Activated naive CD4-positive, alpha-beta T cell treated with anti-CD3 and anti-CD28 coated beads for 36 hours (primary cell): ENCODE data around the gene CERS1. TPM values are rescaled to one million over a fixed set of nuclear protein-coding genes. Genes with fewer than 3 reads are reported as not detected.
A peak's percentile ranks its signal among the peaks of the same experiment; 100 is the strongest.

Experiments used
- CTCF ChIA-PET: fragments of 350-600 bp; sonication (Branson Sonifier 250); formaldehyde crosslinking; loops from one replicate; lab custom pipeline; 2021; ENCODE audit warnings: antibody characterized with exemption; lab: Charles Lee
- DNase-seq: peaks from one replicate; pipeline ENCODE4 v3.0.0-alpha.2; 2020
- H3K27ac Mint-ChIP-seq: one replicate; pipeline ENCODE4 v1.8.0; 2021; ENCODE audit warnings: mild to moderate bottlenecking, mixed read lengths
- H3K27me3 Mint-ChIP-seq: one replicate; pipeline ENCODE4 v1.8.0; 2021; ENCODE audit warnings: low read depth, mixed read lengths
- H3K36me3 Mint-ChIP-seq: one replicate; pipeline ENCODE4 v1.8.0; 2021; ENCODE audit warnings: low read depth, mixed read lengths
- H3K4me1 Mint-ChIP-seq: one replicate; pipeline ENCODE4 v1.8.0; 2021; ENCODE audit warnings: low read depth, mixed read lengths
- H3K4me3 Mint-ChIP-seq: one replicate; pipeline ENCODE4 v1.8.0; 2021; ENCODE audit warnings: mild to moderate bottlenecking, moderate library complexity, mixed read lengths
- H3K9me3 Mint-ChIP-seq: one replicate; pipeline ENCODE4 v1.8.0; 2021; ENCODE audit warnings: mixed read lengths
- intact Hi-C: fragments of 100-400 bp; cut with micrococcal nuclease; formaldehyde crosslinking; loops from one replicate; pipeline ENCODE4 v1.15.1; 2023
- total RNA-seq, 2 experiments: library from RNA; stranded (reverse); gene quantifications; one replicate each; pipeline ENCODE4 v1.2.3, GENCODE V29; 2021

The CERS1 gene
- total RNA-seq, 2 experiments from 2014 or later, result not detected

DNA sequence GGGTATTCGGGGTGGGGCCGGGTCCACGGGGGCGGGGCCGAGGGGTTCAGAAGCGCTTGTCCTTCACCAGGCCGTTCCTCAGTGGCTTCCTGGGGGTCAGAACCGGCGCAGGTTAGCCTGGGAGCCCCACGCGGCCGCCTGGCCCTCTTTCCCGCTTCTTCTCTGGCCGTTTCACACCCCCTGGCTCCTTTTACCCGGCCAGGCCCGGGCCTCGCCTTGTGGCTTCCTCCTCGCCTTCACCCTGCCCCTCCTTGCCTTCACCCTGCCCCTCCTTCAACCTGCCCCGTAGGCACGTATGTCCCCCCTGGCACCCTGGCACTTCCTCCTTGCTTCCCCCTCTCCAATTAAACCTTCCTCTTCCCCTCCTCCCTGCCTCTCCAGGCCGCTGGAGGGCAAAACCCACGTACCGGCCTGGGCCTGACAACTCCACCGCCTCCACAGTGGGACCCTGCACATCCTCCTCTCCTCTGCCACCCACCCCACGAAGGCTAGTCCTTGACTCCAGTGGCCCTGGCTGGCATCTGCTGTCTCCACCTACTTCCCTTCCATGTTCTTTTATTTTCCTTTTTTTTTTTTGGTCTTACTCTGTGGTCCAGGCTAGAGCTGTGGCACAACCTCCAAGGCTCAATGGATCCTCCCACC, 25.3 kb downstream of the CERS1 start:
- CTCF ChIA-PET, result interaction anchor here (0.7 kb wide), 1 partner anchor 186 kb away, joined by 4 read pairs; no protein-coding TSS in a partner anchor
- intact Hi-C loops, result no loop called here
- Mint-ChIP-seq H3K27ac (no peak overlapping the region), H3K27me3 (peaks cover 3% of the 10 kb centered on the region), H3K4me1 (peaks cover 5% of the 10 kb centered on the region), H3K4me3 (no peak overlapping the region), H3K36me3 (peaks cover 8% of the 10 kb centered on the region), H3K9me3 (no peaks in the 10 kb centered on the region)
- no peak for DNase-seq

DNA sequence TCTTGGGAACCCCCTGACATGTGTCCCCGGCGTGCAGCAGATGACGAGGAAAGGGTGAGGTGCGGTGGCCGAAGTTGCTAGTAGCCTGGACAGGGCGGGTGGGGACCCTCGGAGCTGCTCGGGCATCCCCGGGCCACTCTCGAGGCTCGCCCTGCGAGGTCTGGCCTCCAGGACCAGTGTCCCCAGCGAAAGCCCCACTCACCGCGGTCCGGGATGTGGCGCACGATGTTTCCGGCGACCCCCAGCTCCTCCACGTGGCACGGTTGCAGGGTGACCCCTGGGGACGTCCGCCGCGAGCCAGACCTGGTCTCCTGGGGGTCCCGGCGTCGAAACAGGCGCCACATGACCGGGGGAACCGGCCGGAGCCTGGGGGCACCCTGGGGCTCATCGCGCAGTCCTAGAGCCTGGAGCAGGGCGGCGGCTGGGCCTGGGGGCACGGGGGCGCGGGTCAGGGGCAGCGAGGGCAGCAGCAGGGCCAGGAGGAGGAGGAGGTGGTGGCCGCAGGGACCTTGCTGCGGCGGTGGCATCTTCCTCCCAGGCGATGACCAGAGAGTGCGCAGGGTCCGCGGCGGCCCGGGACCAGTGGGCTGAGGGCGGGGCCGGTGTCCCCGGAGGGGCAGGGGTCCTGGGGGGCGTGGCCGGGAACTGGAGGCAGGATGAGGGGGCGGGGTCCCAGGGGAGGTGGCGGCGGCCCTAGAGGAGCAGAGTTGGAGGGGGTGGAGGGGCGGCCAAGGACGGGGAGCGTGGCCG, 26.0 kb downstream of the CERS1 start:
- H3K4me3 Mint-ChIP-seq, result no peak overlapping the region
- H3K27me3 Mint-ChIP-seq, result peaks cover 3% of the 10 kb centered on the region
- peaks cover 5% of the 10 kb centered on the region for H3K4me1 Mint-ChIP-seq
- no peak for DNase-seq
- CTCF ChIA-PET, result no interaction called here
- no peak overlapping the region for H3K27ac Mint-ChIP-seq
- no peaks in the 10 kb centered on the region for H3K9me3 Mint-ChIP-seq
- intact Hi-C loops, result no loop called here
- H3K36me3 Mint-ChIP-seq, result peaks cover 9% of the 10 kb centered on the region

DNA sequence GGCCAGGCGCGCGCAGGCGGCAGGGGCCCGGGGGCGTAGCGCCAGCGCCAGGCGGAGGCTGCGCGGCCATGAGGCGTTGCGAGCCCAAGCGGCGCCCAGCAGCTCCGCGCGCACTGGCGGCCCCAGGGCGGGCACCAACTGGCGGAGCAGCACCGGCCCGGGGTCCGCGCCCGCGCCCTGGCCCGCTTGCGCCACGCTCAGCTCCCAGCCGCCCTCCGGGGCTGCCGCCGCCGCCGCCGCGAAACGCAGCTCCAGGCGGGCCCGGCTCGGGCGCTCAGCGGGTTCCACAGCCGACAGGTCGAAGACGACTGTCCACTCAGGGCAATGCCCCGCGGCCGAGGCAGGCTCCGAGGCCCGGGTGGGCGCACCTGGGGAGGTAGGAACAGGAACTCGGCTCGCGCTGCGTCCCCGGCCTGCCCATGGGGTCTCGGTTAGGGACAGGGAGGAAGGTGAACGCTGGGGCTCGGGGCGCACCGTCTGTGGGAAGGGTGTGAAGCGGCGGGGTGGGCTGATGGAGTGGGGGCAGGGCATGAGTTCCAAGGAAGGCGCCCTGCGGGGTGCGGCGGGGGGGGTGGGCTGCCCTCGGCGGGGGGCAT, 26.8 kb downstream of the CERS1 start:
- CTCF ChIA-PET, result no interaction called here
- no peaks in the 10 kb centered on the region for H3K9me3 Mint-ChIP-seq
- intact Hi-C loops, result no loop called here
- H3K27ac Mint-ChIP-seq, result no peak overlapping the region
- H3K36me3 Mint-ChIP-seq, result peaks cover 14% of the 10 kb centered on the region
- no peak for DNase-seq
- peaks cover 5% of the 10 kb centered on the region for H3K4me1 Mint-ChIP-seq
- H3K4me3 Mint-ChIP-seq, result no peak overlapping the region
- peaks cover 3% of the 10 kb centered on the region for H3K27me3 Mint-ChIP-seq

DNA sequence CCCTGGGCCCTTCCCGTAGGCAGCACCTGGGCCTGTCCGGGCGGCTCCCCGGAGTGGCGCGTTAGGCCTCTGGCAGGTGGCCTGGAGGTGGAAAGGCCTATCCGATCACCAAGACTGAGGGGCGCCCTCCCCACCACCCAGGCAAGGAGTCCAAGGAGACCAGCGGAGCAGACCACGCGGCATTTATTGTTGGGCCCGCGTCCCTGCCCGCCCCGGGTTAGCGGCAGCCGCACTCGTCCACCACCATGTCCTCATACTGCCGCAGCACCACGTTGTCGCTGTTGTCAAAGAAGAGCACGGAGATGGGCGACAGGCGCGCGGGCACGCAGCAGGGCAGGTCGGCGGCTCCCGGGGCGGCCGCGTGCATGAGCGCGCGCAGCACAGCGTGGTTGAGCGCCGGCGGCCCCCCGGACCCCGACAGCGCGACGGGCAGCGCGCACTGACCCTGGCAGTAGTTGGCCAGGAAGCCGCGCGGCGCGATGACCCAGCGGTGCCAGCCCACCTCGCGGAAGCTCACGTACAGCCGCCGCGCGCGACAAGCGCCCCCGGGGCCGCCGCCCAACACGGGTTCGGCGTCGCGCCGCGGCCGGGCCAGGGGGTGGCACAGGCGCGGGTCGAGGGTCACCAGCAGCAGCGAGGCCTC, 27.5 kb downstream of the CERS1 start:
- H3K36me3 Mint-ChIP-seq, result peaks cover 19% of the 10 kb centered on the region
- no peaks in the 10 kb centered on the region for H3K9me3 Mint-ChIP-seq
- peaks cover 3% of the 10 kb centered on the region for H3K27me3 Mint-ChIP-seq
- CTCF ChIA-PET, result no interaction called here
- intact Hi-C loops, result no loop called here
- H3K4me3 Mint-ChIP-seq, result no peak overlapping the region
- H3K4me1 Mint-ChIP-seq, result peaks cover 5% of the 10 kb centered on the region
- H3K27ac Mint-ChIP-seq, result peak overlapping the region; percentile 36
- no peak for DNase-seq

DNA sequence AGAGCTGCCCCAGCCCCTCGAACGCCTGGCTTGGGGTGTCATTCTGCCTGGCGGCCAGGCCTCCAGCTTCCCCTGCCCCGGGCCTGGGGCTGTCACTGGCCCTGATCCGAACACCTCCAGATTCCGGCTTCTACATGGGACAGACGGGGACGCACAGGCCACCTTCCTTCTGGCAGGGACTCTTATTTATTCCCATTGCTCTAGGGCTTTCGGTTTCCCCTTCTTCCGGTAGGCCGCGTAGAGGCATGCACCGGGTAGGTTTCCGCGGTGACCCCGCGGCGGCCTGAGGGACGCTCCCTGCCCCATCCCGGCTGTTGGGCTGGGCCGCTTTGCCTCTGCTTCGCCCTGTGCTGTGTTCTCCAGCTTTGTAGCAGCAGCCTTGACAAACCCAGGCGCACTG, 28.2 kb downstream of the CERS1 start:
- DNase-seq, result no peak
- Mint-ChIP-seq H3K27me3 (peaks cover 3% of the 10 kb centered on the region), H3K27ac (no peak overlapping the region), H3K36me3 (peaks cover 21% of the 10 kb centered on the region), H3K4me3 (no peak overlapping the region), H3K4me1 (peaks cover 5% of the 10 kb centered on the region), H3K9me3 (no peaks in the 10 kb centered on the region)
- intact Hi-C loops, result no loop called here
- CTCF ChIA-PET, result interaction anchor here (1.0 to 1.5 kb wide), 3 partner anchors 19 to 36 kb away, joined by 3 read pairs; partner anchors contain the start of gene UPF1

DNA sequence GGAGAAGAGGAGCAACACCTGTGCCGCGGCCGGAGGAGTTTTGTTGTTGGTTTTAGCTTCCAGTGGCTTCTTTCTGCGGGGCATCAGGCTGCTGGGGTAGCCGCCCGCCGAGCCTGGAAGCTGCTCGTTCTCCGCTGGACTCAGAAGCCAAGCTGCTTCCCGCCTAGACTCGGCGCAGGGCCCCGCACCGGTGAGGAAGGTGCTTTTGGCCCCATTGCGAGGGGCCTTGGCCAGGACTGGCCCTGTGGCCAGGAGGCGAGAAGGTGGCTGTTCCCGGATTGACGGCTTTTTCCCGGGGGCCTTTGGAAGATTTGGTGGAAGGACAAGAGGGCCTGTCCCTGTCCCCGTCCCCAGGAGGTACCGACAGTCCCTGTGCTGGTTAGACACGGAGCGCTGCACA, 28.8 kb downstream of the CERS1 start:
- intact Hi-C loops, result no loop called here
- peaks cover 3% of the 10 kb centered on the region for H3K27me3 Mint-ChIP-seq
- H3K4me1 Mint-ChIP-seq, result peaks cover 5% of the 10 kb centered on the region
- peaks cover 25% of the 10 kb centered on the region for H3K36me3 Mint-ChIP-seq
- no peak overlapping the region for H3K27ac Mint-ChIP-seq
- no peak overlapping the region for H3K4me3 Mint-ChIP-seq
- CTCF ChIA-PET, result interaction anchor here (0.6 to 1.5 kb wide), 6 partner anchors 18 to 184 kb away, joined by 3 read pairs; partner anchors contain the start of gene UPF1
- no peaks in the 10 kb centered on the region for H3K9me3 Mint-ChIP-seq
- no peak for DNase-seq

DNA sequence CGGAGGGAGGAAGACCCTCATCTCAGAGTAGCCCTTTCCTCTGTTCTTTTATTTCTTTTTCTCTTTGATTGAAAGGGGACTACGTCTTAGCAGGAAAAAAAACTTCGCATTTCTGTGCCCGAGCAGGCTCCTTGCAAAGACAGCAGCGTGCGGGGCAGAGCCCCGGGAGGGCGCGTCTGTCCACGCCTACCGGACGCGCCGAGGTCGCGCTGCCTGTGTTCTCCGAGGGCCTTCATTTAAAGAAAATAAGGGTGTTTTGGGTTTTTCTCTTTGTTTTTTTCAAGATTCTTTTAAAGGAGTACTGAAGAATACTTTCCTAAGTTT, 29.2 kb downstream of the CERS1 start:
- intact Hi-C loops, result no loop called here
- Mint-ChIP-seq H3K36me3 (peaks cover 30% of the 10 kb centered on the region), H3K9me3 (no peaks in the 10 kb centered on the region), H3K27ac (no peak overlapping the region), H3K4me1 (peaks cover 5% of the 10 kb centered on the region), H3K27me3 (peaks cover 3% of the 10 kb centered on the region), H3K4me3 (no peak overlapping the region)
- DNase-seq, result no peak
- CTCF ChIA-PET, result interaction anchor here (0.6 to 1.5 kb wide), 8 partner anchors 16 to 184 kb away, joined by 3 to 4 read pairs (median 3); partner anchors contain the start of gene UPF1

DNA sequence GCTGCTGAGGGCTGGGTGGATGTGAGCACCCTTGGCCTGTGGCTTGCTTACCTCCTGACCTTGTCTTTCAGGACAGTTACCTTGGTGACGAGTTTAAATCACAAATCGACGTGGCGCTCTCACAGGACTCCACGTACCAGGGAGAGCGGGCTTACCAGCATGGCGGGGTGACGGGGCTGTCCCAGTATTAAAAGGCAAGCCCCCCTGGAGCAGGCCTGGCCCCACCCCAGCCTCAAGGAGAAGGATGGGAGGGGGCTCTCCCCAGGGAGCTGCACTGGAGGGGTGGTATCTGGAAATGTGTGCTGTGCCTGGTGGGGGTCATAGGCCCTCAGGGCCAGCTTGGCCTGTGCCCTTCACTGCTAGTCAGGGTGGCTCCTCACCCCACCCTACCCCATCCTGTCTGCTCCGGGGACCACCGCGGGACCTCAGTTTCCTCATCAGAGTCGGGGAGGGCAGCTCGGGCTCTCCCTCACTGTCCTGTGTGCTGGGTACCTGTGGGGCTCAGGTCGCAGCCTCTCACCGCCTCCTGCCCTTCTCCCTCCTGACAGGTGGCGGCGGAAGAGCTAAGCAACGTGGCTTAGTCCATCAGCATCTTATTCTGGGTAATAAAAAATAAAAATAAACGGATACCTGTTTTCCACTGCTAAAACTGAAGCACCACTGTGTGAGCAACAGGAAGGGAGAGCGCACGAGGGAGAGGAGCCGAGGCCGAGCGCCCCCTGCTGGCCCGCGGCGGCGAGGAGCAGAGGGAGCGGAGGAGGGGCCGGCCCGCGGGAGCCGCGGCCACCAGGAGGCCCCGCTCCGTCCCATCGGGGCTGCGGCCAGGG, 29.8 kb downstream of the CERS1 start:
- Mint-ChIP-seq H3K4me3 (no peak overlapping the region), H3K27me3 (peaks cover 3% of the 10 kb centered on the region), H3K9me3 (no peaks in the 10 kb centered on the region), H3K36me3 (peaks cover 33% of the 10 kb centered on the region), H3K27ac (no peak overlapping the region), H3K4me1 (peaks cover 5% of the 10 kb centered on the region)
- CTCF ChIA-PET, result interaction anchor here (1.0 to 1.5 kb wide), 6 partner anchors 16 to 418 kb away, joined by 3 to 4 read pairs (median 3); partner anchors contain the start of gene UPF1
- intact Hi-C loops, result no loop called here
- DNase-seq, result peak; percentile 66

DNA sequence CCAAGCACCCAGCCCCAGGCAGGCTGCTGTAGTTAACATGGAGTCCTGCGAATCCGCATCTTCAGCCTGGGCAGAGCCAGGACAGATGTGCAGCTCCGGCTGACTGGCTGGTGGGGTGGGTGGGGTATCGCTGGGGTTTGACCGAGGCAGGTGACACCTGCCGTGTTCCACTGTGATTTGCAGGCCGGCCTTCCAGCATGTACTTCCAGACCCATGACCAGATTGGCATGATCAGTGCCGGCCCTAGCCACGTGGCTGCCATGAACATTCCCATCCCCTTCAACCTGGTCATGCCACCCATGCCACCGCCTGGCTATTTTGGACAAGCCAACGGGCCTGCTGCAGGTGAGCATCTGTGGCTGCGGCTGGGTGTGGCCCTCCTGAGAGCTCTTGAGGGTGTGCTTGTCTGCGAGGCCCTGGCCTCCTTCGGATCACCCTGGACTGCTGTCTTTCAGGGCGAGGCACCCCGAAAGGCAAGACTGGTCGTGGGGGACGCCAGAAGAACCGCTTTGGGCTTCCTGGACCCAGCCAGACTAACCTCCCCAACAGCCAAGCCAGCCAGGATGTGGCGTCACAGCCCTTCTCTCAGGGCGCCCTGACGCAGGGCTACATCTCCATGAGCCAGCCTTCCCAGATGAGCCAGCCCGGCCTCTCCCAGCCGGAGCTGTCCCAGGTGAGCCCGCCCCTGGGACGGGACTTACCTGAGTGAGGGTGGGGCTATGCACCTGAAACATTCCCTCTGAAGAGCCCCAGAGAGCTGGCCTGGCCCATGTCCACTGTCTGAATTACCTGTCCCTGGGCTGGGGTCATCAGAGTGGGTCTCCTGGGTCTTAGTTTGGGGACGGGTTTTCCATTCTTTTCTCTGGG, 30.6 kb downstream of the CERS1 start:
- Mint-ChIP-seq H3K4me1 (peaks cover 2% of the 10 kb centered on the region), H3K27me3 (no peaks in the 10 kb centered on the region), H3K9me3 (no peaks in the 10 kb centered on the region), H3K4me3 (no peak overlapping the region), H3K36me3 (peaks cover 40% of the 10 kb centered on the region), H3K27ac (no peak overlapping the region)
- CTCF ChIA-PET, result interaction anchor here (1.1 to 1.5 kb wide), 3 partner anchors 15 to 417 kb away, joined by 3 to 4 read pairs (median 4); no protein-coding TSS in a partner anchor
- intact Hi-C loops, result no loop called here
- DNase-seq, result no peak

DNA sequence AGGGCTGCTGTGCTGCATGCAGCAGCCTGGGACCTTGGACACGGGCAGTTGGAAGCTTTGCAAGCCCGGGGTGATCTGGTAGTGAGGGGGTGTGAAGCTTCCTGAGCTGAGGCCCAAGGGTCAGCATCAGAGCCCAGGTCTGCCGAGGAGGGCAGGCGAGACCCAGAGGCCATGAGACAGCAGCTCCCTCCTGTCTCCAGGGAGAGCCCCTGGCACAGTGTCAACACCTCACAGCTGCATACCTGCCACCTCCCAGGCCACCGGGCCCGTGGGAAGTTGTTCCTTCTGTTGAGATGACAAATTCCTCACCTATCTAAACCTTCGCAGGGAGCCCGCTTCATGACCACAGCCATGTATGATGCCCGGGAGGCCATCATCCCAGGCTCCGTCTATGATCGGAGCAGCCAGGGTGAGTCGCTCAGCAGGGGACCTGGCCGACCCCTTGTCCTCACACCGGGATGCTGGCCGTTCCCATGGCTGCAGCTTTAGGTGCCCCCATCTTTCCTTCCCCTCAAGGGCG, 32.1 kb downstream of the CERS1 start:
- H3K27ac Mint-ChIP-seq, result no peak overlapping the region
- DNase-seq, result no peak
- intact Hi-C loops, result no loop called here
- H3K36me3 Mint-ChIP-seq, result peaks cover 44% of the 10 kb centered on the region
- H3K4me3 Mint-ChIP-seq, result no peak overlapping the region
- no peaks in the 10 kb centered on the region for H3K27me3 Mint-ChIP-seq
- peaks cover 2% of the 10 kb centered on the region for H3K4me1 Mint-ChIP-seq
- CTCF ChIA-PET, result interaction anchor here (0.7 kb wide), 1 partner anchor 35 kb away, joined by 3 read pairs; no protein-coding TSS in a partner anchor
- no peaks in the 10 kb centered on the region for H3K9me3 Mint-ChIP-seq
